Upper lobe of right lung (tissue), 1 donor: ENCODE data around the gene SFMBT1. TPM values are rescaled to one million over a fixed set of nuclear protein-coding genes. Genes with fewer than 3 reads are reported as not detected.

Source experiments
- ATAC-seq: fragments of 200-7000 bp; cut with Tn5 transposase; one replicate; pipeline ENCODE4 v1.9.1; 2020; ENCODE audit warnings: mild to moderate bottlenecking, moderate library complexity
- DNase-seq: peaks from one replicate; pipeline ENCODE4 v3.0.0-alpha.2; 2020
- H3K27ac ChIP-seq: fragments of 200-600 bp; one replicate; pipeline ENCODE4 v1.8.0; 2022
- H3K27me3 ChIP-seq: fragments of 200-600 bp; one replicate; pipeline ENCODE4 v1.8.0; 2022; ENCODE audit warnings: mild to moderate bottlenecking
- H3K36me3 ChIP-seq: fragments of 200-600 bp; one replicate; pipeline ENCODE4 v1.8.0; 2022
- H3K4me1 ChIP-seq: fragments of 200-600 bp; one replicate; pipeline ENCODE4 v1.8.0; 2022
- H3K4me3 ChIP-seq: fragments of 200-600 bp; one replicate; pipeline ENCODE4 v1.8.0; 2022; ENCODE audit warnings: mild to moderate bottlenecking
- H3K9me3 ChIP-seq: fragments of 200-600 bp; one replicate; pipeline ENCODE4 v1.8.0; 2022
- CTCF ChIP-seq: fragments of 200-600 bp; IDR thresholded peaks from one replicate; pipeline ENCODE4 v1.8.0; 2022; ENCODE audit warnings: antibody characterized with exemption
- intact Hi-C: fragments of 100-400 bp; cut with DNase I; formaldehyde crosslinking; loops from one replicate; pipeline ENCODE4 v1.11.0; 2022
- total RNA-seq: library from RNA; stranded (reverse); fragmentation: NEBNext Ultra II Directional; extraction: Animal tissue kit (Norgen Biotek cat#: 25700); gene quantifications from one replicate; pipeline ENCODE4 v1.2.1, GENCODE V29; 2021
- donor health status: DM: no; HTN: yes; CAD: no; lungs with severe emphysema.

The SFMBT1 gene
- total RNA-seq, 1 donor from 2014 or later: 17.2 TPM

- Histone ChIP-seq H3K36me3 (no peaks in the 10 kb centered on the region), H3K4me1 (peaks cover 10% of the 10 kb centered on the region), H3K27me3 (no peaks in the 10 kb centered on the region), H3K9me3 (no peaks in the 10 kb centered on the region), H3K4me3 (peak overlapping the region; percentile 75), H3K27ac (no peak overlapping the region)
- DNase-seq (no peak), ATAC-seq (no peak)
- no peak for TF ChIP-seq CTCF
- intact Hi-C loops: no loop called here
These were observed 26.1 kb upstream of the SFMBT1 start for GRCh38 chr3:53071882-53072431.

GRCh38 chr3:53069422-53070068 is 23.7 kb upstream of the SFMBT1 start:
- no peak for DNase-seq
- intact Hi-C loops: no loop called here
- Histone ChIP-seq H3K27ac (no peak overlapping the region), H3K27me3 (no peaks in the 10 kb centered on the region), H3K9me3 (no peaks in the 10 kb centered on the region), H3K36me3 (no peaks in the 10 kb centered on the region), H3K4me3 (no peak overlapping the region), H3K4me1 (peaks cover 10% of the 10 kb centered on the region)
- no peak for ATAC-seq
- TF ChIP-seq CTCF: no peak

GRCh38 chr3:53068176-53068575 is 22.3 kb upstream of the SFMBT1 start:
- Histone ChIP-seq H3K4me3 (no peak overlapping the region), H3K36me3 (no peaks in the 10 kb centered on the region), H3K9me3 (no peaks in the 10 kb centered on the region), H3K27ac (no peak overlapping the region), H3K27me3 (no peaks in the 10 kb centered on the region), H3K4me1 (peaks cover 7% of the 10 kb centered on the region)
- intact Hi-C loops: no loop called here
- DNase-seq (no peak), ATAC-seq (no peak)
- no peak for TF ChIP-seq CTCF

- Histone ChIP-seq H3K4me3 (no peak overlapping the region), H3K4me1 (peaks cover 6% of the 10 kb centered on the region), H3K9me3 (no peaks in the 10 kb centered on the region), H3K36me3 (no peaks in the 10 kb centered on the region), H3K27ac (no peak overlapping the region), H3K27me3 (no peaks in the 10 kb centered on the region)
- TF ChIP-seq CTCF: no peak
- ATAC-seq (no peak), DNase-seq (no peak)
- intact Hi-C loops: no loop called here
These were observed 21.7 kb upstream of the SFMBT1 start for GRCh38 chr3:53067567-53067966.

GRCh38 chr3:53065841-53066480 is 20.1 kb upstream of the SFMBT1 start:
- H3K27me3 ChIP-seq: no peaks in the 10 kb centered on the region
- H3K4me1 ChIP-seq: no peaks in the 10 kb centered on the region
- intact Hi-C loops: no loop called here
- H3K27ac ChIP-seq: no peak overlapping the region
- no peaks in the 10 kb centered on the region for H3K36me3 ChIP-seq
- ATAC-seq (no peak), DNase-seq (no peak)
- TF ChIP-seq CTCF: no peak
- H3K9me3 ChIP-seq: no peaks in the 10 kb centered on the region
- no peak overlapping the region for H3K4me3 ChIP-seq
